ENCODE data around the gene NELL2.

The NELL2 gene

DNA sequence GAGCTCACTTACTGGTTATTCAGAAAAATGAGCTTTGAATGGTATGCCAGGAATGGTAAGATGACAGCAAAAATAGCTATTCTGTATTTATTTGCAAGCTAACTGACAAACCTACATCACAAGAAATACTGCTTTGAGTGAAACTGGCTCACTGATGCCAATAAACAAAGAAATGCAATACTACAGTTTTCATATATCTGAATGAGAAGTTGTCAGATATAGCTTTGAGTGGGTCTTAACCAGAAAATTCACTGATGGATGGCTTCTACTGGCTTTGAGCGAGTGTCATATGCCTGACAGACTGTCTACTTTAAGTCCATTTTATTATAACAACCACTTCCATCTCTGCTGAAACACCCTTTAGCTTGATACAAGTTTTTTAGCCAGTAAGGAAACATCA is 330.1 kb downstream of the NELL2 start:
- no peak for DNase-seq (ENCODE audit: low read depth in 1 of 2, low spot score in 1 of 2)

DNA sequence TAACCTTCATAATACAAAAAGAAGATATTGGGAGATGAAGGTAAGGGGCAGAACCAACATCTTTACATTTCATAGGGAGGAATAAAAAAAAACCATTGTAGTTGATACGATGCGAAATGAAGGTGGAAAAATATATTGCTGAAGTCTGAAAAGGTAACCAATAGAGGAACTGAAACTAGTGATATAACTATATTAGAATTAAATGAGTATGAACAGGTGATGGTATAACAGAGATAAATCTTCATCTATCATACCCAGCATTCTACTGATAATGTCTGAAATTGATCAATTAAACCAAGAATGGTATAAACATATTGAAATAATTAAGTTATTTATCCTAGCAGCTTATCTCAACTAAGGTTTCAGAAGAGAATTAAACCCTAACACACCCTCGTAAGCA is 332.1 kb downstream of the NELL2 start:
- no peak for DNase-seq (ENCODE audit: low read depth in 1 of 2, low spot score in 1 of 2)

DNA sequence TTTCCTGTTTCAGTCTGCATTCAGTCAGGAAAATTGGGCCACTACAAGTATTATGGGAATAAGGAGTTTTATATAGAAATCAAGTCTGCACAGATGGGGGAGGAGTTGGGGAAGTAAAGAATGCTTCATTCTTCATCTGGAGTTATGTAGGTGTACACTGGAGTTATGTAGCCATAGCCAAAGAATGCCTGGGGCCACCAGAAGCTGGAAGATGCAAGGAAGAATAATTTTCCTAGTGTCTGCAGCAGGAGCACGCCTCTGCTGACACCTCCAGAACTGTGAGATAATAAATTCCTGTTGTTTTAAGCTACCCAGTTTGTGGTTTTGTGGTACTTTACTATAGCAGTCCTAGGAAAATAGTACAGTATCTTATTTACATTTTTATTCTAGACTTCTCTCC is 333.4 kb downstream of the NELL2 start:
- DNase-seq (ENCODE audit: low read depth in 1 of 2, low spot score in 1 of 2), result no peak

DNA sequence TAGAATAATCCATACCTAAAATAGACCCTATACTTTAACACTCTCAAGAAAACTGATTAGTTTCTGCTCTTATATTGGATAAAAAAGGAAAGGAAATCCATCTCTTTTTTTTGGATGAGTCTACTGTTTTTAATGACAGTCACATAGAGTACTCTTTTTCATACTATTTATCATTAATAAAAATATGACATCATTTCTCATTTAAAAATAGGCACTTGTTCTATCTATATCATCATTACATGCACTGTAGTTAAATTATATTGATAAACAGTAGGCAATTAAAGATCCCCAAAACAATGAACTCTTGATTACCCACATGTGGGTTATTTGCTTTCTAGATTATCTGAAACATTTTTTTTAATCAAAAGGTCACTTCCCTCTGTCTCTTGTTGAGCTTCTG is 338.8 kb downstream of the NELL2 start:
- DNase-seq (ENCODE audit: low read depth in 1 of 2, low spot score in 1 of 2), result no peak

DNA sequence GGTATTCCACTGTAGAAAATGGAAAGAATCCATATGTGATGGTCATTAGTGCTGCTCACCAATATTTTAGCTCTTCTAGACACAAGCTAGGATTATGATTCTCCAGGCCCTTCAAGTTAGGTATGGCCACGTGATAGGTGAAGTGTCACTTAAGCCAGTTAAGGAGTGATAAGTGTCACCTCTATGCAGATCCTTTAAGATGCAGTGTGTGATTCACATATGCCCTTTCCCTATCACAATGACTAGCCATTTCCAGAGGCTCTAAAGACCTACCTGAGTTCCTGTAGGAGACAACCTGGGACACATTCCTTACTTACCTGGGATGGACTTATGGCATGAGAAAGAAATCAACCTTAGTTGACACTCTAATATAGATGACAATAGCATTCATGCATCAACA is 343.2 kb downstream of the NELL2 start:
- no peak for DNase-seq (ENCODE audit: low read depth in 1 of 2, low spot score in 1 of 2)

DNA sequence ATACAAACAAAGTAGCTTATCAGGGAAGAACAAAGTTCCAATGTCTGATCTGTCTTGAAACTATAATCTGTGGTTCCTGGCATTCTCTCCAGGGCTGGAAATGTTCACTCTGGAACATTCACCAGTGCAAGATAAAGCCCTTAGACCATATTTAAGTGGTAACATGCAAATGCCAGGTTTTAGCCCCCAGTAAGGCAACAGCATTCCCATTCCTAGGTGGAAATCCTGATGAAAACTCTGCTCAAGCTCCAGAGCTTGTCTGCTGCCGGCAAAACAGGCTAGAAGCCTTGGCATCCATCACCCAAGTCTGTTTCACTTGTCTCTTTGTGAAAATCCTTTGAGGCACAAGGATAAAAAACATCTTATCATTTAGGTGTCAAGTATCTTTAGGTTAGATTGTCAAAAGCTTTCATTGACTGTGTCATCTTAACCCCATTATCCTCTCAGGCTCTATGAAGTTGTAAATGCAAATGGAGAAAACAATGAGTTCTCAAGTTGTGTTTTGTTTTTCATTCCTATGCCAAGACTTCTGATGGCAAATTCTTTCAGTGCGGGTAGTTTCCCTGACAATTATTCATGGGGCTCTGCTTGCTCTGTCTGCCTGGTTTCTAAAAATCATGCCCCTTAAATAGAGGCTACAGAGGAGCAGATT is 344.7 kb downstream of the NELL2 start:
- DNase-seq (ENCODE audit: low read depth in 1 of 2, low spot score in 1 of 2), result no peak

DNA sequence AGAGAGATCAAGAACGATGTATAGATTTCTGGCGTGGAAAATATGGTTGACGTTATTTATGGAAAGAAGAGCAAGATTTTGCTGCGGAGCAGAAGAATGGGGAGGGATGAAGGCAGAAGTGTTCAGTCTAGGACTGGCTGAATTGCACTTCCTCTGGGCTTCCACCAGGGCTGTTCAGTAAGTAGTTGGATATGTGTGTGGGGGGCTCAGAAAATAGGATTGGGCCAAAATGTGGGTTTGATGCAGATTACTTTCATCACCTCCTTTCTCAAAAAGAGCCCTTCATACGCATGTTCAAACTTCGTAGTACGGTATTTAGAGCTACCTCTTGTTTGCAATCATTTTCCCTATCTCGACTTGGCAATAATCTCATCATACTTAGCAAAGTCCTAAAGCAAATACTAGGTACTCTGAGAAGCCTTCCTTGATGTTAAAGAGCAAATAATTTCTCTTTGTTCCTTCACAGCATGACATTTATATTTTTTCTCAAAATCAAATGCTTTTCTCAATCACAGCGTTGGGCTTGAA is 349.4 kb downstream of the NELL2 start:
- DNase-seq (ENCODE audit: low read depth in 1 of 2, low spot score in 1 of 2), result no peak

DNA sequence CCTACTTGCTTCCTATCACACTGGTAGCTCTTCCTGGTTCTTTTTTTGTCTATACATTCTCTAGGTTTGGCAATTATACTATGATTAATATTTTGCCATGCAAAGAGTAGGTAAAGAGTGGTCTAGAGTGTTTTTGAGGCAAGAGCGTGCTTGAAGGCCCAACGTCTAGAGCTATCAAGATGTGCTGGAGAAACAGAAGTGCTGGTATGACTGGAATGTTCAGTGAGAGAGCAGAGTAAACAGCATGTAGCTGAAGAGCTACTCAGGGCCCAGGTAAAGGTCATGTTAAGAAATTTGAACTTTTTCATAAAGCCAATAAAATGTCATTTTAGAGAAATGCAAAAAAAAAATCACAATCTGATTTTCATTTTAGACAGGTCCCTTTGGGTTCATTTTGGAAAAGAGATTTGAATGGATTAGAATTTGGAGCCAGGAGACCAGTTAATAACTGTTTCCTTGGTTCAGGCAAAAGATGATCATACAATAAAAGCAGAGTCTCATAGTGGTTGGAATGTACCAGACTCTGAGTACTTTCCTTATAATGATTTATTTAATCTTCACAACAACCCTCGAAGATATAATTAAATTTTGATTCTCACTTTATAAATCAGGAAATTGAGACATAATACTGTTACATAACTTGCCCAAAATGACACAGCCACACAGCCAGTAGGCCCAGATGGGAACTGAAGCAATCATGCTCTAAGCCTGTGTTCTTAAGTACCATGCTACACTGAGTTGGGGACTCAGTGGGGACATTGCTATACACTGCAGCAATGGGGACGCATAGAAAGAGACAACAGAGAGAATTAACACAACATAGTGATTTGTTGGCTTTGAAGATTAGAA is 350.1 kb downstream of the NELL2 start:
- no peak for DNase-seq (ENCODE audit: low read depth in 1 of 2, low spot score in 1 of 2)

DNA sequence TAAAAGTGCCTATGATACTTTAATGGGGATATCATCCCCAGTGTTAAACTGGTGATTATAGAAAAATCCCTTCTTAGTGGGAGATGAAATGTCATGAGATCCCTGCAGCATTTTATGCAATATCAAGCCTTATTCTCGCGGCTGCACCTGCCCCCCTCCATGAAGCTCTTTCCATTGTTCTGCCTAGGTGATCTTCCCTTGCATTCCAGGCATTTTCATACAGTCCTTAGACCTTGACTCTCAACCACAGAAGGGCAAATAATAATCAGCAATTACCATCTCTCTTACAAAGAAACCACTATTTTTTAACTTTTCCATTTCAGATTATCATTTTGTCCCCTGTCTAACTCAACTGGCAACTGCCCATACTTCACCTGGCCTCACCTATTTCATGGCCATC is 352.3 kb downstream of the NELL2 start:
- DNase-seq (ENCODE audit: low read depth in 1 of 2, low spot score in 1 of 2), result no peak

DNA sequence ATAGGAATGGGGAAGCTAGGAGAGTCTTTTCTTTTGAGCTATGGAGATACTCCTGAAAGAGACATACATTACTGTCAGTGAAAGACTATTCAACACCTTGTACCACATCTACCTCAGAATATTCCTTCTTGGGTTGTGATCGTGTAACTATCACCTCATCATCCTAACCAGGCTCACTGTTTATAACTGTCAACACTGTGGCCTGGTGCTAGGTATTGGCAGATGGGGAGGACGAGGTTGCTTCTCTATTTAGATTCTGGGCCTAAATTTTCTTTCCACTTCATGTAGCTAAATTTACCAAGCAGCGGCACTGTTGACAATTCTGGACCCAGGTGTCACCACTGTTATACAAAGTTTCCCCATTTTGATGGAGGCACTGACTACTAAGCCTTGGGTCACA is 354.4 kb downstream of the NELL2 start:
- DNase-seq (ENCODE audit: low read depth in 1 of 2, low spot score in 1 of 2), result no peak

DNA sequence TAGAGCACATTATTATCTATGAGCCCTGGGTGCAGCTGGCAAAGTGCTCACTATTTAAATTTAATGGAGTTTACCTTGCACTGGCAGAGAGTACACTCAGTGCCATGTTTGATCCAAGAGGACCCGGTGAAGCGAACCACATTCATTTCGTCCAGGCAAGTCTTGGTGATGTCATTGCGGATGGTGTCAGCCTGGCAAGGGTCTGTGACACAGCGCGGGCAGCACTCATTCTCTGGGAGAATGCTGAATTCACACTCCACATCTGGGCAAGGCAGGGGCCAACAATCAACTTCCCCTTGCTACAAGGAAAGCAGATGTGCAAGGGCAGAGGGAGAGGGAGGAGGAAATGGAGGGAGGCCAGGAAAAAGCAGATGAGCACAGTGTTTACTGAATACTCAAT is 356.2 kb downstream of the NELL2 start:
- no peak for DNase-seq (ENCODE audit: low read depth in 1 of 2, low spot score in 1 of 2)

DNA sequence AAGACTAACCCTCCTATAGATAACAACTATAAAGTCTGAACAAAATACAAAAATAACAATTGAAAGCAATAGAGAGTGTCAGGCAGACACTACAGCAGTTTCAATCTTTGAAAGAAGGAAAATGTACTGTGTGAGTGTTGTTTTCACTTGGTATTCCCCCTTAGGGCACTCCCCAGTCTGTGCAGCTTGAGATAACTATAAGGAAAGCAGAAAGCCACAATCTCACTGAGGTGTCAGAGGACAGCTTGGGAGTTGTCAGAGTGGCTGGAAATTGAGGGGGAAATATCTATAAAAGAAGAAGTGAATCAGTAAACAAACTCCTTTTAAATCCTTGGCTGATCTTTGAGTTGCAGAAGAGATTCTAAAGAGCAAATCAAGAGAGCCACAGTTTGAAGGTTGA is 364.8 kb downstream of the NELL2 start:
- no peak for DNase-seq (ENCODE audit: low read depth in 1 of 2, low spot score in 1 of 2)

DNA sequence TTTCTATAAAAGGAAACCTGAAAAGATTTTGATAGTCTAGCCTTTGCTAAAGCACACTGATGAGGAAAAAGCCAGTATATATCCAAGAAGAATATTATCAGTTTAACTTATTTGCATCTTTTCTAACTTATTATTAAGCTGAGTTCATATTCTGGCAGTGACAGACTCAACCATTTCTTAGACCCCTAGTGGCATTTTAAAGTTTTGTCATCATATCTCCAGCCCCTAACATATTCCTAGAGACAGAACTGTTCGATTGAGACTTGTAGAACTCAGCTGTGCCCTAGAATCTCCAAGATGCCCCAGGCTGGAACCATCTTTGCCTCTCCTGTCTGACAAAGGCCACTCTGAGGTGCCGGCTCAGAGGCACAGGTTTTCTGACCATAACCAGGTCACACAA is 365.6 kb downstream of the NELL2 start:
- DNase-seq (ENCODE audit: low read depth in 1 of 2, low spot score in 1 of 2), result no peak

DNA sequence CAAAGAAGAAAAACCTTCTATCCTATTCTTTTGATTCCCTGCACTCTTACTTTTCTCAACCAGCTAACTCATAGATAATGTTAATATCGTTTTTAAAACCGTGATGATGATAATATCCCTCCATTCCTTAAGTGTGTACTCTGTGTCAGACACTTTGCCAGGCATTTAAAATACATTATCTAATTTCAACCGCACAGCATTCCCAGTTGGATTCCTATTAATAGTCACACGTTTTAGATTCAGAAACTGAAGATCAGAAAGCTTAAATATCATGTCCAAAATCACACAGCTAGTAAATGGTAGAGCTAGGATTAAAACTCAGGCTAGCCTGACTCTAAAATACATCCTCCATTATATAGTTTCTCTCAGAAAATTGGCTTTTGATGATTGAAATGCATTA is 366.0 kb downstream of the NELL2 start:
- no peak for DNase-seq (ENCODE audit: low read depth in 1 of 2, low spot score in 1 of 2)

DNA sequence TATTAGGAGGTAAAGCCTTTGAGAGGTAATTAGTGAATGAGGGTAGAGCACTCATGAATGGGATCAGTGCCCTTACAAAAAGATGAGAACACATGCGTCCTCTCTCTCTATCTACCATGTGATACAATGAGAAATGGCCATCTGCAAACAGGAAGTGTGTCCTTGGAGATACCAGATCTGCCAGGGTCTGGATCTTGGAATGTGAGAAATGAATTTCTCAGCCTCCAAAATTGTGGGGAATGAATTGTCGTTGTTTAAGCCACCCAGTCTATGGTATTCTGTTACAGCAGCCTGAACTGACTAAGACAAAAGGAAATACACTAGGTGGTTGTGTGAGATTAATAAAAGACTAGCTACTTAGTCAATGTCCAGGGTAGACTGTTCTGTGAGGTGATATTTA is 366.6 kb downstream of the NELL2 start:
- no peak for DNase-seq (ENCODE audit: low read depth in 1 of 2, low spot score in 1 of 2)

DNA sequence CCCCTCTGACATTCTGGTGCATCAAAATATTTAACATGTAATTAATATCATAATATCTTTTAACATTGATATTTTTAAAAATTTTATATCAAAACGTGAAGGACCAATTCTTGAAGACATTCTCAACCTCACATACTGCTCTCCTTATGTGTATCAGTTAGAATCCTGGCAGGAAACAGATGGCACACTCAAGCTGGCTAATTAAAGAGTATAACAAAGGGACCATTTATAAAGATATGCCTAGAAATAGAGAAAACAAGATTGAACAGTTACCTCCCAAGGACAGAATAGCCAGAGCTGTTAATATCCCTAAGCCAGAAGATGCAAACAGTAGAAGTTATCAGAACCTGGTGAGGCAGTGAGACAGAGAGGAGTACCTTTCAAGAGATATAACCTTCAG is 368.7 kb downstream of the NELL2 start:
- DNase-seq (ENCODE audit: low read depth in 1 of 2, low spot score in 1 of 2), result no peak

DNA sequence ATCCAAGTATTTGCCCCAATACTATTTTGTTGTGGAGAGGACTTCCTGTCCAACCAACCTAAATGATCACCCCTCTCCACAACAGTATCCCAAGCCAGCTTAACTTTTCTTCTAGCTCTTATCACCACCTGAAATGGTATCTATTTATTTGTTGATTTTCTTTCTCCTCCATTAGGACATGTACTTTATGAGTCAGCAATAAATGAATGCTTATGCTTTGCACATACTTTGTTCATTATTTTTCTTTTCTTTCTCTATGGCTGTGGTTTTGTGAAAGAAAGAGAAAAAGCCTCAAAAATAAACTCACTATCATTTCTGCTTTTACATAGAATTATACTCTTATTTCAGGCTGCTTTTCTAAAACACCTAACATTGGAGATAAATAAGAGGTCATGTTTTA is 371.3 kb downstream of the NELL2 start:
- no peak for DNase-seq (ENCODE audit: low read depth in 1 of 2, low spot score in 1 of 2)

DNA sequence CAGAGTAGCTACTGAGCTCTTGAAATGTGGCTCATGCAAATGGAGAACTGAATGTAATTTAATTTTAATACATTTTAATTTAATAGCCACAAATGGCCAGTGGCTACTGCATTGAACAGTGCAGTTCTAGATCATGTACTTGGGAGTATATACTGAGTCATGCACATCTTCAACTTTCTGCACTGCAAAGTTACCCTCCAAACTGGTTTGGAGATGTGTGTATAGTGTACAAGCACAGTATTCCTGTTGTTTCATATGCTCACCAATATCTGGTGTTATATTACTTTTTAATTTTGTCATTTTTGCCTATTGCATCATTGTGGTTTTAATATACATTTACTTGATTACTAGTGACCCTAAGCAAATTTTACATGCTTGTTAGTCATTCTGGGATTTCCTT is 372.8 kb downstream of the NELL2 start:
- no peak for DNase-seq (ENCODE audit: low read depth in 1 of 2, low spot score in 1 of 2)

DNA sequence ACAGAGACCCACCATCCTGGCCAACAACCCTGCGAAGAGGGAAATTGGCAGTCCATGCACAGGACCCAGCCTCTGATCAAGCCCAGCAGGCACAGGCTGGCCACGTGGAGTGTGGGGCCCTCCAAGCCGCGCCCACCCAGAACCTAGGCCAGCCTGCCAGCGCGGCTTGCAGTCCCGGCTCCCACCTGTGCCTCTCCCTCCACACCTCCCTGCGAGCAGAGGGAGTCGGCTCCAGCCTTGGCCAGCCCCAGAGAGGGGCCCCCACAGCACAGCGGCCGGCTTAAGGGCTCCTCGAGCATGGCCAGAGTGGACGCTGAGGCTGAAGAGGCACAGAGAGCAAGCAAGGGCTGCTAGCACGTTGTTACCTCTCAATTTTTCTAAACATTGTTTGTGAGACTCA is 373.4 kb downstream of the NELL2 start:
- no peak for DNase-seq (ENCODE audit: low read depth in 1 of 2, low spot score in 1 of 2)

DNA sequence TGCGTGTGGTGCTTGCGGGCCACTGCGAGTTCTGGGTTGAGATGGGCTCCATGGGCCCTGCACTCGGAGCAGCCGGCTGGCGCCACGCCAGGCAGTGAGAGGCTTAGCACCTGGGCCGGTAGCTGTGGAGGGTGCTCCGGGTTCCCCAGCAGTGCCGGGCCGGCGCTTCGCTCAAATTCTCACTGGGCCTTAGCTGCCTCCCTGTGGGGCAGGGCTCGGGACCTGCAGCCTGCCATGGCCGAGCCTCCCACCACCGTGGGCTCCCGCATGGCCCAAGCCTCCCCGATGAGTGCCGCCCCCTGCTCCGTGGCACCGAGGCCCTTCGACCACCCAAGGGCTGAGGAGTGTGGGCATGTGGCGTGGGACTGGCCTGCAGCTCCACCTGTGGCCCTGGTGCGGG is 375.7 kb downstream of the NELL2 start:
- no peak for DNase-seq (ENCODE audit: low read depth in 1 of 2, low spot score in 1 of 2)

DNA sequence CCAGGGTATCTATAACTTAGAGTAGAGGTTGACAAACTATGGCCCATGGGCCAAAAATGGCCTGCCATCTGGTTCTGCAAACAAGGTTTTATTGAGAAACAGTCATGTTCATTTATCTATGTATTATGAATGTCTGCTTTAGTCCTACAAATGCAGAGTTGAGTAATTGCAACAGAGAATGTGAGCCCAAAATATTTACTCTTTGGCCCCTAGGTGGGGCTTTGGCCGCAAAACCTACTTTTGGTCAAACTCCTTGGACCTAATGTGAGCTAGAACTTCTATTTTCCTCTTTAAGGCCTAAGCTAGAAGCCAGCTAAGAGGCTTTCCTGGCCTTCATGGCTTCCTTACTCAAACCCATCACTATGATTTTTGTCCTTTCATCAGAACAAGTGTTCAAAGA is 379.1 kb downstream of the NELL2 start:
- no peak for DNase-seq (ENCODE audit: low read depth in 1 of 2, low spot score in 1 of 2)

DNA sequence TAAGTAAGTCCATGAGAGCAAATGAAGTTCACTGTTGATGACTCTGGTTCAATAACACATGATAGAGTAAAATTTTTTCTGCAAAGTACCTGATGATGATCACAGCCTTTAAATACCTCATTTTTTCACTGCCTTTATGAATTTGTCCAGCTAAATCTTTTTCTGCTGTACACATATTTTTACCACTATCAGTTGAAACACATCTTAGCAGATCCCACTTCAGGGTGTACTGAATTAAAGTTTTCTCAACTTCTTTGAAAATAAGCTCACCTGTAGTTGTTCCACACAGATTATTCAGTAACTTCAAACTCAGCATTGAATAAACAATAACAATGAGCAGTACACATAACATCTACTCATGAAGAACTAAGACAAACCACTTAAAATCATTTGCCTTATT is 385.9 kb downstream of the NELL2 start:
- DNase-seq (ENCODE audit: low read depth in 1 of 2, low spot score in 1 of 2), result no peak

DNA sequence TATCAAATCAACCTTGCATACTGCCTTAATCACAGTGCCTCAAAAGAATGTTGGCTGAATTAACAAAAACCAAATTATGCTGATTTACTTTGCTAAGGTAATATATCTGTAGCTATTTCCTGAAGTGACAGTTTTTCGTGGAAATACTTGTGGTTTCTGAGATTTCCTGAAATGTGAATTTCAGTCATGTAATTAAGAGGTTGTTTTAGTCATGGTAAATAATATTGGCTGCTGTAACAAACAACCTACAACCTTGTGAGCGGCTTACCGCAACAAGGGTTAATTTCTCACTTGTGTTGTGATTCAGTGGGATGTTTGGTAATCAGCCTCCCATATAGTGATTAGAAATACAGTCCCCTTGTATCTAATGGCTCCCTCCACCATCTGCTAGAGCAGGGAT is 387.9 kb downstream of the NELL2 start:
- DNase-seq (ENCODE audit: low read depth in 1 of 2, low spot score in 1 of 2), result no peak

Measured in activated CD4-positive, alpha-beta T cell treated with anti-CD3 and anti-CD28 coated beads, Interleukin-2, amount 50 U/mL, for 24 hours (primary cell).